HG03175 (cell line): ENCODE data around the gene VEPH1.

Source experiments
- ATAC-seq: cut with Tn5 transposase; IDR thresholded peaks from one replicate; pipeline ENCODE4 v1.9.1; 2021; ENCODE audit warnings: mild to moderate bottlenecking, moderate library complexity; ENCODE audit not compliant: unreplicated experiment

VEPH1 gene

DNA sequence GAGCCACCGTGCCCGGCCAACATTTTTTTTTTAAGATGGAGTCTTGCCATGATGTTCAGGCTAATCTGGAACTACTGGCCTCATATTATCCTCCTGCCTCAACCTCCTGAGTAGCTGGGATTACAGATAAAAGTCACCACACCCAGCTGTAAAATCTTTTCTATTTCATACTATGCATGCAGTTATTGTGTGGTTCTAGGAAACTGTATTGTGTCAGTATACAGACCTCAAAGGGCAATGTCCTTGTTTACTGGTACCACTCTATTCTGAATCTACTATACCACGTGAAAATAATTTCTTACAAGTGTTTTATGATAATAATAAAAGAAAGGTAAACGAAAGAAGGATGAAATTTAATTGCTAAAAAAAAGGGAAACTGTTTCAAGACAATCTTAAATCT, 190.0 kb downstream of the VEPH1 start:
- ATAC-seq, result no peak

DNA sequence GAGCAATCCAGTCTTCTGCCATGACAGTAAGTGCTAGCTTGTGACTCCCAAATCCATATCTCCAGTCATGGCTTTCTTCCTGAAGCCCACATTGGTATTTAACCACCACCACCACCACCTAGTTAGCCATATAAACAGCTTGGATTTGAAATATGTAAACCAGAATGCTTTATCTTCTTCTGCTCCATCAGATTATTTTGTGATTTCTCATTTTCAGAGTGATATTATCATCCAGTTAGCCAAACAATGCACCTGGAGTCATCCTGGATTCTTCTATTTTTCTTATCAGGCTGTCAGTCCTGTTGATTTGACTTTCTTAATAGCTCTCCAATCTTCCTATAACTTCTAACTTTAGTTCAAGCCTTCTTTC, 190.9 kb downstream of the VEPH1 start:
- no peak for ATAC-seq

DNA sequence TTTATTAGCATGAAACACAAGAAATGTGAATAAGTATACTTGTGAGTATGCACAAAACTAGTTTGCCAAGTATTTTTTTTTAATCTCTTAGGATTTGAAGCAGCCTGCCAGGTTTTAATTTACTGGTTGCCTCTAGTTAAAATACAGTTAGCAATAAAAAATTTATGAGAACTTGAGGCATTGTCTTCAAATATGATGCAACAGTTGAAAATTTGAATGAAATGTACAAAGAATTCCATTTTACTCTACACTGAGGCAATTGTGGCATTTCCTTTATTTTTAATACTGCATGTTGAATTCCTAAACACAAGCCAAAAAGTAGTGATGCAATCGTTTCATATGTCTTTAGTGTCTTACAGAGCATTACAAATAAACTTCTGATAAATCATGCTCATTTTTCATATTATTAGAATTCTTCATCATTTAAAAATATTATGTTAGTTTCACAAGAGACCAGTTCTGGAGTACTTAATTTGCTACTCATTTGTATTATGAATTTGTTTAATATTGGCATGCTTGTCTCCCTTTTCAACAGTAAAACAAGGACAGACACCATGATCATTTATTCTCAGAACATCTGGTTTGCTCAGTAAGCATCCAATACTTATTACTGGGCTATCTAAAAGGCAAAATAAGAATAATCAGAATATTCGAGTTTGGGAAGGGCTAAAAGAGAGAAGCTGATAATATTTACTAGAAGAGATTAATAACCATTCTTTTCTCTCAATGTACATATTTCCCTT, 191.4 kb downstream of the VEPH1 start:
- no peak for ATAC-seq

DNA sequence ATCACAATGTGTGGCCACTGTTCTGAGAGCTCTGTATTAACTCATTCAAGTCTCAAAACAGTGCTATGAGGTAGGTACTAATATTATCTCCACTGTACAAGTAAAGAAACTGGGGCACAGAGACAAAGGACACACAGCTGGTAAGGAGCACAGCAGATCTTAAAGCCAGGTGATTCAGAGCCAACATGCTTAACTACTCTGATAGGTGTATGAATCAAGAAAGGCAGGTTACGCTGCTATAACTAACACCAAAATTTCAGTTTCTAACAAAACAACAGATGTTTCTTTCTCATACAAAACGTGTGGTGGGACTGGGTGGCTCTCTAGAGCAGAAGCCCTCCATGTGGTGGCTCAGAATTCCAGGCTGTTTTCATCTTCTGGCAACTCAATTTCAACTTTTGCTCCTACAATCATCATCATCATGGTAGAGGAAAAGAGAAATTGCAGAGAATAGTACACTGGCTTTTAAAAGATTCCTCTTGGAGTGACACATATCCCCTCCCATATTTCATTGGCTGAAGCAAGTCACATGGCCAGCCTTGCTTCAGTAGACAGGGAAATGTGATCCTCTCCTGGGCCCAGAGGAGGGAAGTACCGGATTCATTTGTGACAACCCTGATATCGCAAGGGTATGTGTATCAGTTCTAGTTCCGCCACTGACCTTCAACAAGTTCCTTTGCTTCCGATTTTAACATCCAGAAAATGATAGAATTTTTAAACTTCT, 192.7 kb downstream of the VEPH1 start:
- no peak for ATAC-seq

DNA sequence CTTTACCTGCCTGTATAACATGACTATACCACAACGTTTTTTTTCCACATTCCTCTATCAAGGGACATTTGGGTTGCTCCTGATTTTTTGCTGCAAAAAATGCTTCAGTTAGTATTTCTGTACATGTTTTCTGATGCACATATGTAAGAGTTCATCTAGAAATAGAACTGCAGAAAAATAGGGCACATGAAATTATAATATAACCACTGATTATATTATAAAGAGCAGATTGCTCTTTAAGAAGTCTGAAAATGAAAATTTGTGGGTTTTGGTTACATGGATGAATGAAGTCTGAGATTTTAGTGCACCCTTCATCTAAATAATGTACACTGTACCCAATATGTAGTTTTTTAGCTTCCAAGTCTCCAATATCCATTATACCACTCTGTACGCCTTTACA, 196.7 kb downstream of the VEPH1 start:
- ATAC-seq, result no peak

DNA sequence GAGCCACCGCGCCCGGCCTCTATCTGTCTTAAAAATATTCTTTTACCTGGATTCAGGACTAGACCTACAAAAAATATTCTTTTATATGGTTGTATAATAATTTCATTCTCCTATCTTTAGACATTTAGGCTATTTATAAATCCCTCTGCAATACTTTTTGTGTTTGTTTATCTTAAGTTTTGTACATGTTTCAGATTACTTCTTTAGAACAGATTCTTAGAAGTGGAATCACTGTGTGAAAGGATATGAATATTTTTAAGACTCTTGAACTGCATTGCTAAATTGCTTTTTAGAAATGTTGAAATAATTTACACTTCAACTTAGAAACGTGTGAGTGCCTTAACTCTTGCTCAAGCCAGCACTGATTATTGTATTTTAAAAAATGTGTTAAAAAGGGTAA, 197.8 kb downstream of the VEPH1 start:
- ATAC-seq, result no peak

DNA sequence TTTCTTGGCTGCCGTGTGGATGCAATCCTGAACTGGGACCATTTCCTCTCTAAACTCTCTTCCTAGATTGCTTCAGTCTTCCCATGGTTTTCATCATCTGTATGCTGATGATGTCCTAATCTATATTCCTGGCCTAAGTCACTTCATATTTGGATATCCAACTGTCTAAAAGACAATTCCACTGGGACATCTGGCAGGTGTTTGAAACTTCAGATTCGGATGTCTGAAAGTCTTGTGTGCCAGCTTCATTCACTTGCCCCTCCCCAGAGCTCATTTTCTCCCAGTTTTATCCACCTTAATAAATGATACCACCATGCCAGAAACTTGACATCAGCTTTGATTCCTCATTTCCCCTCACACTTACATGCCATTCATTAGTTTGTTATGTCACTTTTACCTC, 201.5 kb downstream of the VEPH1 start:
- no peak for ATAC-seq

DNA sequence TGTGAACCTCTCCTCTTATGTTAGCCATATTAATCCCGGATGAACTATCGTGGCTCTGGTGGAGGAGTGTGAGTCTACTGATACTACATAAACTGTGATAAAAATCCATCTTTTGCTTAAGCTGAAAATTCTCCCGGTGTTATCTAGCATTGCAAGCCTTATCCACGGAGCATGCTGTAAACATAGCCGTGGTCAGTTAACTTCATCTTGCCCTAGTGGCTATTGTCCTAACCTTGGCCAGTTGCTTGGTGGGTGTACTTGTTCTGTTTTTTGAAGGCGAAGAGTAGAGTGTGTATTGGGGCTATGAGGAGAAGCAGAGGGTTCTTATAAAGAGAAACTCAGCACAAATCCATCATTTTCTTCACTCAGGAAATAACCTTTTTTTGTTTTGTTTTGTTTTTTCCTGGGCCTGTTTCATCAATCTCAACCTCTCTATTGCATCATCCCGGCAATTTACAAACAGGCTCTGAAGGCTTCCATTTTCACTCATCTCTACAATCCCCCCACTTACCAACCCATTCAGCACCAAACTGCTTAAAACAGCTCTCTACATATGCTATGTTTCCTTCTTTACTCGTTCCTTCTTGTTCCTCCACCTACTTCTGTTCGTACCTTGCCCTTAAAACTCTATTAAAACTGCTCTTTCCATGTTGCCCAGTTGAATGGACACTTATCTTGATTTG, 202.1 kb downstream of the VEPH1 start:
- no peak for ATAC-seq

DNA sequence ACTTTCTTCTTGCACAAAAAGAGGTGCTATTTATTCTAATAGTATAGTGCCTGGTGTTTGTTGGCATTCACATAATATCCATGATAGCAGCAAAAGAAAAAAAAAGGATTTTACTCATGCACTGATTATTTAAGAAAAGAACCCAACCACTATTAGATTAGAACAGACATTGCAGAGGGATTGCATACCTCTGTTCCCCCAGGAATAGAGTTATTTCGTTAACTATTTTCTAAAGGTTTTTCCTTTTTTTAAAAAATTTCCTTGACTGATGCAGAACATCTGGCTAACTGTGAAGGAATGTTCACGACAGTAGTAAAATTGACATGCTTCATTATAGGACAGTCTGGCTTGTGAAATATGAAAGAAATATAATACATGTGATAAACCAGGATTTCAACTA, 203.1 kb downstream of the VEPH1 start:
- no peak for ATAC-seq

DNA sequence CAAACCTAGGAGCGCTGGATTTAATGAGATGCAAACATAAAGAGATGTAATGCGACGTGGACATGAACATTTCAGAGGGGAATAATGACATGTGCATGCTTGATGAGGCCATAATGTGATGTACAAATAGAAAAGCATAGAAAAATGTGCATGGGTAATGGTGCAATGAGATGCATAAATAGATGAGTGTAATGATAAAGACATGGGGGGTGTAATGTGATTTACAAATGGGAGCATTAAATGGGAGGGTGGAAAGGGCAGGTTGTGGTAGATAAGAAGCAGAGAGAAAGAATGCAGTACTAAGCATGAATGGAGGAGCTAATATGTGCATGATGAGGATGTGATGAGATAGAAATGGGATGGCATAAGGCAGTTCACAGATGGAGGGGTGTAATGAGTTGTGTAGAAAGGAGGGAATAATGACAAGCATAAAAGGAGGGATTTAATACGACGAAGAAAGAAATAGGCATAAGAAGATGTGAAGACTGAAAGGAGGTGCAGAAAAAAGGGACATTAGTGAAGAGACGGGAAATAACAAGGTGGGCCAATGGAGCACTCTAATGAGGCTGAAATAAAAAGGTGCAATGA, 205.8 kb downstream of the VEPH1 start:
- ATAC-seq, result no peak

DNA sequence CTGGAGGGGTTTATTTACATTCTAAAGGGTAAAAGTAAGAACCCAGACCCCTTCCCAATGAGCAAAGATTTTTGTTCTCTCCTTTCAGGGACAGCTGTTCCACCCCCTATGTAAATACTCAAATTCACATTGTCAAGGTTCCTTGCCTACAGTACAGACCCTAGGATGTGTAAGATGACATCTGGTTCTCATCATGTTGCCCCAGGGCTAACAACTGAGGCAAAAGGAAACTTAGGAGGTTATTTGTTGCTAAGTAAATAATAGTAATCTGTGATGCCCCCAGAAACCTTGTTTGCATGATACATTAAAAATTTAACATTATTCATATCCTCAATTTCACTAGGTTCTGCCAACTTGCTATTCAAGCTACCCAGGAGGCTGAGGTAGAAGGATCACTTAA, 208.3 kb downstream of the VEPH1 start:
- ATAC-seq, result no peak

DNA sequence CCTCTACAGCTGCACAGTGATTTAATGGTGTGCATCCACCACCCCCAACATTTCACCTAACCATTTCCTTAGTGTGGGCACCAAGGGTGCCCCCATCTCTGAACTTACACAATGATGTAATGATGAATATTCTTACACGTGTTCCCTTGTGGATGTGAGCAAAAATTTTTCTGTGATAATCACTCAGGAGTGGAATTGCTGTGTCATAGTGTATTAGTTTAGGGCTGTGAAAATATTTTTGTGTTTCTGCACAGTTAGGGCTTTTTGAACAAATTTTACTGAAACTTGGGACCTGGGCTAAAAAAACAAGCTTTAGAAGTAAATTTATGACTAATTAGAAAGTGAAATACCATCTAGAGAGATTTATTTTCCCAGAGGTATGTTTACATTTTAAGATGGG, 208.7 kb downstream of the VEPH1 start:
- no peak for ATAC-seq

DNA sequence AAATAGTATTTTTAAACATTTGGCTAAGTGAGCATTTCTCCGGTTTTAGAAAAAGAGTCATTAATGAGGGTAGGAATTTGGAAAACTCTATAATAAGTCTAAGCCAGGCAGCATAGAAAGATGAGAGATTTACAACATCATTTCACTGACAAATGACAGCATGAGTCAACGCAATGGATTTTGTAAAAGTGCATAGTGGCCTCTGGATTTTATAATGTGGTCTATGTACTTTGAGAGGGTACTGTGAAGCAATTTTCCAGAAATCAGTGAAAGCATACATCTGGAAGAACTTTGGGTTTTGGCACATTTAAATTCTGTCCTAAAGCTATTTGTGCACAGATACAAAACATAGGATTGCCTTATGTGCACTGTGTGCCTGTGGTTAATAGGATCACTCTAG, 212.4 kb downstream of the VEPH1 start:
- no peak for ATAC-seq

DNA sequence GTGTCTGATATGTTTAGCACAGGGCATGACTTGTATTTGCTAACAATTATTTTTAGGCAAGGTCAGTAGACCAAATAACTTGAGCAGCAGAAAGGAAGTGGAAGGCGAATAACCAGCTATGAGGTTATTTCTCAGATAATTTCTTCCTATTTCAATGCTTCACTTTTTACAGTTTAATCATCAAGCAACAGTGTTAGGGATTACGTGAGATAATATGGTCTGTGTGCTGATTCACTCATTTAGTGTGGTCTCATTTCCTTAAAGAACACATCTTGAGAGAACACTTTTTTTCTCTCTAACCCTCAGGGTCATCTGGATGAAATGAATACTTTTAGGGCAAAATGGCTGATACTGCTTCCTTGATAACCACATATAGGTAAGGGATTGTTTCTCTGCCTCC, 217.2 kb downstream of the VEPH1 start:
- ATAC-seq, result no peak

DNA sequence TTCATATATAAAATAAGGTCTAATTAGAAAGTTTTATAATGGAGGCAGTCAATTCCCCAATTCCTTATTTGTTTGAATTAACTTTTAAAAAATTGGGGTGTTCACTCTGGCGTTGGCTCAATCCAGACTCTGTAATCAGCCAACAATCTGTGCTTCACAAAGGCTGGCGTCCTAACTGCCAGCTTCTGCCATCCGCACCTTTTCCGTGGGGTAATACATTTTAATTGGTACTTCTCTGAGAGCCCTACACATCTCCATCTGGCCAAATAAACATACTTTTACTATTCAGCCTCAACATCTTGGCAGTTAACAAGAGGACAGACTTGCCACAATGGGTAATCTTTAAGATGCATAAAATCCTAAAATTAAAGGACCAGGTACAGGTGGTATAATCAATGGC, 218.1 kb downstream of the VEPH1 start:
- no peak for ATAC-seq

DNA sequence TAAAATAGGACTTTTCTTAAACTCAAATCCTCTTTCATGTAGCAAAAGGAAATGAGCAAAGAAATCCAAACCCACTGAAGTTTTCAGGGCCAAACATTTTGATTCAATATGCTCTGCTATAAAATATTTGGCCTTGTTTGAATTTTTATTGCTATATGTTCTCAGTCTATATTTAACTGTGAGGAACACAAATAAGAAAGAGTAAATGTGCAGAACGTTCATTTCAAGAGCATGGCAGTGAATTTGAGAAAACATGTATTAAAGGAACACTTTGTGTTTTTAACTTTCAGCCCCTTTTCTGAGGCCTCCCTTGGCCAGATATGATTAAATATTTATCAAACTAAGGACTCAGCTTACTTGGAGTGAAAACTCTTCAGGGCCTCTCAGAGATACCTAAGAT, 218.5 kb downstream of the VEPH1 start:
- ATAC-seq, result no peak

DNA sequence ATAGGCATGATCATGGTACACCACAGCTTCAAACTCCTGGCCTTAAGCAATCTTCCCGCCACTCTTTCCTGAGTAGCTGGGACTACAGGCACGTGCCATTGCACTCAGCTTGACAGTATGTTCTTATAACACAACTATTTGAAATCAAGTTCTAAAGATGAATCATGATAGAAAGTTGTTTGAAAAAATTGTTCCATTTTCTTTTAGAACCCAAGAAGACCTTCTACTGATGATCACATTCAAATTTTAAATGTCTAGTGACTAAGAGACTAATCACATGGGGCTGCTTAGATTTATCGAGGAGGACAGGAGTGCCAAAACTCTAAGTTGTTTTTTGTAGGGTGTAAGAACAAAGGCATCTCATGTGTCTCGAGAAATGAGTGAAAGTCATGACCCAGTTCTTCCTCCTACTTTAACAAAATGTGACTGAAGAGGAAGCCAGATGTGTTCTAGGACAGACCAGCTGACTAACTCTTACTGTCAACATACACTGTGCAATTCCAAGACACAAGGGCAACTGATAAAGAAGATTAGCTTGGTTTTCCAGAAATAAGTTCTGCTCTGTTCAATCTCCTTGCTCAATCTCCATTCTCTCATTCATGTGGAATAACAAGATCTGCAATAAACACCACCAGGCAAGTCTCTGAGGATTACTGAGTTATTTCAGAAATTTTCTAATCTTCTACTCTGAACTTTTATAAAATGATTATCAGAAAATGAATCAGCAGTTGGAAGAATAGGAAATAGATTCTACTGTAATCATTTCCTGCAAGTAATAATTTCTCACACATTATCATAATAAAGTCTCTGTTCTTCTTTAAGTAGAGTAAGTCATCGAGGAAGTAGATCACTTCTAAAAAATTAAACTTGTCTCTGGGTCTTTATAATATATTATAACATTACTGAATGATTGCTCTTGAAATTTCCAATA, 220.7 kb downstream of the VEPH1 start:
- no peak for ATAC-seq

DNA sequence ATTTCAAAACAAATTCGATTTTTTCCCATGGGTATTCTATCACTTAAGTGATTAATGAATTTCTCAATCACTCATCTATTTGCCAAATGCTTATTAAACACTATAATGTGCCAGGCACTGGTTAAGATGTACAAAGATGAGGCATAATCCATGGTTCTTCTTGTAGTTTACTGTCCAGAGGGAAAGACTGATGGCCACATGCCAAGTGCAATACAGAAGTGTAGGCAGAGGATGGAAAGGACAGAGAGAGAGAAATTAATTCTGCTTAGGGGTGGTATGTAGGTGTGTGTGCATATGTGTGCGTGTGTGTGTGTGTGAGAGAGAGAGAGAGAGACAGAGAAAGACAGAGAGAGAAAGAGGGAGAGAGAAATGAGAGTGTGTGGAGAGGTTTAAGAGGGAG, 222.4 kb downstream of the VEPH1 start:
- no peak for ATAC-seq

DNA sequence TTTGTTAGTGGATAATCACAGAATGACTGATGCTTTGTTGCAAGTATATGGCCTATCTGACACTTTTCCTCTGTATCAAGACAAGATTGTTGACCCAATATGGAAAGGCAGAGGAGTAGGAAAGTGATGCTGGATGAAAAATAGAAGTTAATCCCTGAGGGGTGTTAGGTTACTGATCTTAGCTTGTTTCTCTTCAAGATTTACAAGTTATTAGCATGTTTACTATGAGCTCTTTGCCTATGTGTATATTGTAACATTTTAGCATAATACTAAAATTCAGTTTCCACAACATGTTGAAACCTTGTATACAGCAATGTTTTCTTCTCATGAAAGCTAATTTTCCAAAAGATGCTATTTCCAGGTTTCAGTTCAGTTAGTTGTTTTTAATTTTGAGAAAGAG, 222.9 kb downstream of the VEPH1 start:
- ATAC-seq, result no peak

DNA sequence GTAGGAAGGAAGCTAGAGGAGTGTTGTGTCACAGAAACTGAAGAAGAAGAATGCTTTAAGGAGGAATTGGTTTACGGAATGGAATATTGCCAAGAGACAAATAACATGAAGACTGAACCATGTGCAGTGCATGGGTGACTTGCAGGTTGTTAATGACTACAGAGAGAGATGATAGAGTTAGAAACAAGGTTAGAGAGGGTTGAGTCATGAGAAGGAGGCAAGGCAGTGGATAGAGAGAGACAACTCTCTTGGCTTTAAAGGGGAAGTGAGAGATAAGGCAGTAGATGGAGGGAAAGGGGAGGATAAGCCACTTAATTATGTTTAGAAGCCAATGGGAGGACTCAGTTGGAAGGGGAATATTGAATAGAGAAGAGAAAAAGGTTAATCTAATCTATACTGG, 224.0 kb downstream of the VEPH1 start:
- no peak for ATAC-seq

DNA sequence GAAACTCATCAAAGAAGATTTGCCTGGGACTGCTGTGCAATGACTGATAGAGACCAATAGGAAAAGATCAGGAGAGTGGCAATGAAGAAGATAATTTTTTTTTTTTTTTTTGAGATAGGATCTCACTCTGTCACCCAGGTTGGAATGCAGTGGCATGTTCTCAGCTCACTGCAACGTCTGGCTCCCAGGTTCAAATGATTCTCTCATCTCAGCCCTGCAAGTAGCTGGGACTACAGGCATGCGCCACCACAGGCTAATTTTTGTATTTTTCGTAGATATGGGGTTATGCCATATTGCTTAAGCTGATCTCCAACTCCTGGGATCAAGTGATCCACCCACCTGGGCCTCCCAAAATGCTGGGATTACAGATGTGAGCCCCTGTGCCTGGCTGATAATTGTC, 226.4 kb downstream of the VEPH1 start:
- ATAC-seq, result no peak
